PC-9 (cell line): Measurements from ENCODE around the gene OSTM1. TPM values are rescaled to one million over a fixed set of nuclear protein-coding genes. Genes with fewer than 3 reads are reported as not detected.

Experiments used
- BruUV-seq: library from RNA; stranded (reverse); fragments of 400-500 nt; replicated peaks from 2 replicates; lab custom pipeline; 2021; lab: Mats Ljungman, UMichigan
- CTCF ChIA-PET: fragments of 300-600 bp; sonication (Branson Sonifier 250); formaldehyde crosslinking; loops from one replicate; lab custom pipeline; 2022; ENCODE audit warnings: antibody characterized with exemption; lab: Charles Lee
- POLR2A ChIA-PET: fragments of 300-600 bp; sonication (Branson Sonifier 250); formaldehyde crosslinking; loops from one replicate; lab custom pipeline; 2022; ENCODE audit warnings: antibody characterized with exemption; ENCODE audit not compliant: unreplicated experiment; lab: Charles Lee
- DNase-seq, 2 experiments: peaks; one replicate each; pipeline versions ENCODE4 v3.0.0 to v3.0.0-alpha.2; 2015 to 2022; ENCODE audit warnings: mixed read lengths in 1 of 2
- H2AFZ ChIP-seq: fragments of 200-600 bp; sonication (generic); 2 replicates; pipeline ENCODE4 v1.8.1; 2017; ENCODE audit warnings: antibody characterized with exemption
- H3F3A ChIP-seq: fragments of 200-600 bp; sonication (generic); 2 replicates; pipeline ENCODE4 v1.8.1; 2017; ENCODE audit warnings: antibody characterized with exemption, mild to moderate bottlenecking, low read depth; ENCODE audit not compliant: insufficient read depth
- H3K27ac ChIP-seq: fragments of 200-600 bp; sonication (generic); 2 replicates; pipeline ENCODE4 v1.6.1; 2016; ENCODE audit warnings: mixed run types
- H3K27me3 ChIP-seq: fragments of 200-600 bp; sonication (generic); 2 replicates; pipeline ENCODE4 v1.6.1; 2016; ENCODE audit warnings: low read depth, mixed run types; ENCODE audit not compliant: insufficient read depth
- H3K36me3 ChIP-seq: fragments of 200-600 bp; sonication (generic); 2 replicates; pipeline ENCODE4 v1.6.1; 2016; ENCODE audit warnings: low read depth, mixed run types
- H3K4me1 ChIP-seq: fragments of 200-600 bp; sonication (generic); replicated peaks from 2 replicates; pipeline ENCODE4 v1.6.1; 2016; ENCODE audit warnings: mixed run types; ENCODE audit not compliant: insufficient read depth
- H3K4me2 ChIP-seq: fragments of 200-600 bp; sonication (generic); 2 replicates; pipeline ENCODE4 v1.6.1; 2017; ENCODE audit warnings: mixed run types
- H3K4me3 ChIP-seq: fragments of 200-600 bp; sonication (generic); 2 replicates; pipeline ENCODE4 v1.6.1; 2016; ENCODE audit warnings: mixed run types
- H3K79me2 ChIP-seq: fragments of 200-600 bp; sonication (generic); 2 replicates; pipeline ENCODE4 v1.6.1; 2017; ENCODE audit warnings: low read depth, mixed run types
- H3K9me2 ChIP-seq: fragments of 200-600 bp; sonication (generic); 2 replicates; pipeline ENCODE4 v1.8.1; 2017; ENCODE audit warnings: mild to moderate bottlenecking; ENCODE audit not compliant: insufficient read depth
- H3K9me3 ChIP-seq: fragments of 200-600 bp; sonication (generic); 2 replicates; pipeline ENCODE4 v1.8.1; 2016; ENCODE audit warnings: low read depth; ENCODE audit not compliant: insufficient read depth
- H4K20me1 ChIP-seq: fragments of 200-600 bp; sonication (generic); 2 replicates; pipeline ENCODE4 v1.8.1; 2017; ENCODE audit not compliant: insufficient read depth
- CTCF ChIP-seq: fragments of 200-600 bp; sonication (generic); conservative IDR thresholded peaks from 2 replicates; pipeline ENCODE4 v1.6.1; 2017; ENCODE audit warnings: mixed run types, antibody characterized with exemption, mild to moderate bottlenecking, moderate library complexity
- EZH2 ChIP-seq: fragments of 200-600 bp; sonication (generic); IDR thresholded peaks from 2 replicates; pipeline ENCODE4 v1.8.0; 2017; ENCODE audit warnings: antibody characterized with exemption, low read depth
- intact Hi-C: fragments of 100-400 bp; cut with micrococcal nuclease; formaldehyde crosslinking; loops from one replicate; pipeline ENCODE4 v1.10.0; 2022; ENCODE audit not compliant: unreplicated experiment
- total RNA-seq: library from RNA; stranded (reverse); gene quantifications from 2 replicates; pipeline ENCODE4 v1.2.3, GENCODE V29; 2021

The OSTM1 gene
- total RNA-seq, 1 experiment from 2014 or later = 13.7 TPM

GRCh38 chr6:108114841-108115597 lies 40.5 kb upstream of the OSTM1 start:
- Histone ChIP-seq H3K9me2 (no peaks in the 10 kb centered on the region), H3K36me3 (no peaks in the 10 kb centered on the region), H3K4me3 (no peak overlapping the region), H3K79me2 (no peaks in the 10 kb centered on the region), H2AFZ (no peak overlapping the region), H3K4me2 (no peak overlapping the region), H3K4me1 (no peaks in the 10 kb centered on the region), H3K27me3 (peaks cover 5% of the 10 kb centered on the region; the same call in 1 of the 2 replicates), H4K20me1 (no peaks in the 10 kb centered on the region), H3K27ac (no peak overlapping the region), H3F3A (no peaks in the 10 kb centered on the region), H3K9me3 (no peaks in the 10 kb centered on the region)
- no peak for TF ChIP-seq CTCF
- no peak for TF ChIP-seq EZH2
- POLR2A ChIA-PET = no interaction called here
- intact Hi-C loops = loop anchor here (5.0 to 10.0 kb wide), 2 partner anchors 147 to 960 kb away; partner anchors contain the start of gene SNX3
- BruUV-seq = no TSS peak
- peak in 1 of 2 experiments; percentile 3 for DNase-seq
- CTCF ChIA-PET = interaction anchor here (0.5 to 1.8 kb wide), 3 partner anchors 33 to 443 kb away, joined by 3 to 6 read pairs (median 3); no protein-coding TSS in a partner anchor

- H3K9me2 ChIP-seq = no peaks in the 10 kb centered on the region
- H3K27me3 ChIP-seq = peaks cover 5% of the 10 kb centered on the region; the same call in 1 of the 2 replicates
- H3K4me3 ChIP-seq = 0 out of 2 replicates have a peak overlapping the region, but pooled peaks have one; percentile 8
- H3K4me1 ChIP-seq = no peaks in the 10 kb centered on the region
- TF ChIP-seq CTCF = peak; percentile 87
- no peak for TF ChIP-seq EZH2
- CTCF ChIA-PET = interaction anchor here (0.5 to 1.8 kb wide), 2 partner anchors 30 to 378 kb away, joined by 4 to 6 read pairs; no protein-coding TSS in a partner anchor
- peak; percentile 23 to 59 for DNase-seq
- no peaks in the 10 kb centered on the region for H3K9me3 ChIP-seq
- H2AFZ ChIP-seq = no peak overlapping the region
- BruUV-seq = no TSS peak
- H3K4me2 ChIP-seq = peak overlapping the region; percentile 62; the same call in 1 of the 2 replicates
- intact Hi-C loops = loop anchor here (1.0 to 10.0 kb wide), 3 partner anchors 378 to 961 kb away; no protein-coding TSS in a partner anchor
- POLR2A ChIA-PET = no interaction called here
- no peaks in the 10 kb centered on the region for H3K79me2 ChIP-seq
- no peaks in the 10 kb centered on the region for H3K36me3 ChIP-seq
- H4K20me1 ChIP-seq = no peaks in the 10 kb centered on the region
- H3F3A ChIP-seq = no peaks in the 10 kb centered on the region
- H3K27ac ChIP-seq = no peak overlapping the region
These were observed 39.3 kb upstream of the OSTM1 start for GRCh38 chr6:108113557-108114519.

- H2AFZ ChIP-seq = no peak overlapping the region
- no peak overlapping the region for H3K4me2 ChIP-seq
- no peaks in the 10 kb centered on the region for H3K36me3 ChIP-seq
- no peaks in the 10 kb centered on the region for H3K9me3 ChIP-seq
- DNase-seq = peak in 1 of 2 experiments; percentile 74
- H3K4me1 ChIP-seq = peaks cover 10% of the 10 kb centered on the region; the same call in 1 of the 2 replicates
- no peaks in the 10 kb centered on the region for H3K79me2 ChIP-seq
- no peaks in the 10 kb centered on the region for H3K27me3 ChIP-seq
- no TSS peak for BruUV-seq
- intact Hi-C loops = no loop called here
- H3K4me3 ChIP-seq = no peak overlapping the region
- H3K9me2 ChIP-seq = no peaks in the 10 kb centered on the region
- no peak for TF ChIP-seq CTCF
- no peak for TF ChIP-seq EZH2
- ChIA-PET CTCF (no interaction called here), POLR2A (no interaction called here)
- H3F3A ChIP-seq = no peaks in the 10 kb centered on the region; the same call in 1 of the 2 replicates
- H4K20me1 ChIP-seq = no peaks in the 10 kb centered on the region
- no peak overlapping the region for H3K27ac ChIP-seq
These were observed 33.8 kb upstream of the OSTM1 start for GRCh38 chr6:108108374-108108773.
